GM12878 (cell line): ENCODE measurements around the gene SCT. TPM values are rescaled to one million over a fixed set of nuclear protein-coding genes. Genes with fewer than 3 reads are reported as not detected.

Experiments used
- ATAC-seq: fragments of 200-7000 bp; cut with Tn5 transposase; 3 replicates; pipeline ENCODE4 v1.9.1; 2020; ENCODE audit warnings: mild to moderate bottlenecking, moderate library complexity
- BruUV-seq: library from RNA; stranded (reverse); fragments of 400-500 nt; replicated peaks from 2 replicates; lab custom pipeline; 2021; lab: Mats Ljungman, UMichigan
- CTCF ChIA-PET: fragments of 300-600 bp; sonication (Branson Sonifier 250); formaldehyde crosslinking; extraction: SDS; loops from one replicate; lab custom pipeline; 2021; ENCODE audit warnings: inconsistent platforms; lab: Yijun Ruan, JAX
- POLR2A ChIA-PET: fragments of 350-600 bp; formaldehyde crosslinking; extraction: SDS; loops from one replicate; lab custom pipeline; 2021; ENCODE audit warnings: inconsistent platforms; lab: Charles Lee
- RAD21 ChIA-PET: fragments of 300-600 bp; sonication (Branson Sonifier 250); formaldehyde crosslinking; loops from one replicate; lab custom pipeline; 2023; ENCODE audit warnings: antibody characterized with exemption; ENCODE audit not compliant: unreplicated experiment; lab: Charles Lee
- SMC1A ChIA-PET: fragments of 300-600 bp; sonication (Branson Sonifier 250); formaldehyde crosslinking; loops from one replicate; lab custom pipeline; 2023; ENCODE audit not compliant: unreplicated experiment, uncharacterized antibody; lab: Charles Lee
- DNase-seq: peaks from one replicate; pipeline ENCODE4 v3.0.0-alpha.2; 2011; ENCODE audit warnings: low read depth, low spot score
- FAIRE-seq: peaks from 3 replicates; lab custom pipeline; 2011; peaks lifted over from hg19 to GRCh38; lab: Jason Lieb, UNC
- H2AFZ ChIP-seq: 2 replicates; pipeline ENCODE4 v1.6.0; 2011; ENCODE audit warnings: low read depth, low read length, control low read depth; ENCODE audit not compliant: control insufficient read depth
- H3K27ac ChIP-seq: 2 replicates; pipeline ENCODE4 v1.5.1; 2011; ENCODE audit warnings: control low read depth; ENCODE audit not compliant: control insufficient read depth, insufficient read depth
- H3K27me3 ChIP-seq, 2 experiments: replicated peaks in 1 of 2; 2 replicates each; pipeline versions ENCODE4 v1.6.0 to v1.6.1; 2011; ENCODE audit warnings: low read length in 1 of 2; ENCODE audit not compliant: control insufficient read depth in 2 of 2, insufficient read depth in 2 of 2
- H3K36me3 ChIP-seq, 2 experiments: 2 replicates each; pipeline ENCODE4 v1.5.1; 2011; ENCODE audit warnings: low read length in 1 of 2; ENCODE audit not compliant: control insufficient read depth in 2 of 2, insufficient read depth in 2 of 2
- H3K4me1 ChIP-seq: 2 replicates; pipeline ENCODE4 v1.6.1; 2011; ENCODE audit warnings: mild to moderate bottlenecking, low read length, moderate library complexity, mixed read lengths; ENCODE audit not compliant: control insufficient read depth, insufficient read depth
- H3K4me2 ChIP-seq: 2 replicates; pipeline ENCODE4 v1.6.0; 2011; ENCODE audit warnings: control low read depth; ENCODE audit not compliant: control insufficient read depth, insufficient read depth
- H3K4me3 ChIP-seq: fragments of 200-600 bp; sonication (generic); 2 replicates; pipeline ENCODE4 v1.5.1; 2016
- H3K79me2 ChIP-seq: 2 replicates; pipeline ENCODE4 v1.6.0; 2011; ENCODE audit warnings: low read length; ENCODE audit not compliant: control insufficient read depth, insufficient read depth
- H3K9ac ChIP-seq: 2 replicates; pipeline ENCODE4 v1.8.0; 2011; ENCODE audit warnings: low read length, control low read depth, mixed read lengths; ENCODE audit not compliant: control insufficient read depth, insufficient read depth
- H3K9me3 ChIP-seq: replicated peaks from 3 replicates; pipeline ENCODE4 v1.5.1; 2011; ENCODE audit warnings: mild to moderate bottlenecking, low read length; ENCODE audit not compliant: control insufficient read depth, insufficient read depth
- H4K20me1 ChIP-seq: 2 replicates; pipeline ENCODE4 v1.6.0; 2011; ENCODE audit not compliant: control insufficient read depth, insufficient read depth
- BRCA1 ChIP-seq: IDR thresholded peaks from 2 replicates; pipeline ENCODE4 v1.6.1; 2011; ENCODE audit warnings: low read depth, low read length, improper control_type of control experiment
- CBFB ChIP-seq: IDR thresholded peaks from 2 replicates; pipeline ENCODE4 v1.6.1; 2016; ENCODE audit warnings: antibody characterized with exemption, low read depth
- CEBPB ChIP-seq, 2 experiments: fragments of 150-350 bp in 1 of 2; IDR thresholded peaks; 2 replicates each; pipeline ENCODE4 v1.6.1; 2012 to 2014; ENCODE audit warnings: low read depth in 2 of 2, low read length in 2 of 2, borderline replicate concordance in 1 of 2, inconsistent platforms in 1 of 2
- CHD1 ChIP-seq: IDR thresholded peaks from 2 replicates; pipeline ENCODE4 v1.6.1; 2012; ENCODE audit warnings: low read depth, low read length, improper control_type of control experiment
- IKZF2 ChIP-seq, 2 experiments: fragments of 450-650 bp; IDR thresholded peaks; 2 replicates each; pipeline ENCODE4 v1.6.1; 2017; ENCODE audit warnings: mild to moderate bottlenecking in 2 of 2, moderate library complexity in 2 of 2
- MTA2 ChIP-seq: fragments of 450-650 bp; IDR thresholded peaks from 2 replicates; pipeline ENCODE4 v1.6.1; 2016; ENCODE audit warnings: low read depth, mild to moderate bottlenecking, moderate library complexity
- NFIC ChIP-seq: IDR thresholded peaks from 2 replicates; pipeline ENCODE4 v1.6.1; 2012; ENCODE audit warnings: low read depth, mild to moderate bottlenecking, inconsistent platforms, low read length, moderate library complexity
- PML ChIP-seq: IDR thresholded peaks from 2 replicates; pipeline ENCODE4 v1.6.1; 2012; ENCODE audit warnings: low read length, inconsistent platforms
- POLR2AphosphoS5 ChIP-seq: IDR thresholded peaks from 2 replicates; pipeline ENCODE4 v1.6.1; 2011; ENCODE audit warnings: mild to moderate bottlenecking, low read length, inconsistent platforms
- RFX5 ChIP-seq: IDR thresholded peaks from 2 replicates; pipeline ENCODE4 v1.6.1; 2011; ENCODE audit warnings: low read depth, low read length, improper control_type of control experiment
- SIN3A ChIP-seq: IDR thresholded peaks from 2 replicates; pipeline ENCODE4 v1.6.1; 2012; ENCODE audit warnings: low read depth, low read length, improper control_type of control experiment
- SMC3 ChIP-seq: IDR thresholded peaks from 2 replicates; pipeline ENCODE4 v1.6.1; 2011; ENCODE audit warnings: low read length, improper control_type of control experiment, borderline replicate concordance
- SUZ12 ChIP-seq: fragments of 200-600 bp; sonication (generic); IDR thresholded peaks from one replicate; pipeline ENCODE4 v1.6.1; 2018; ENCODE audit warnings: antibody characterized with exemption, mild to moderate bottlenecking; ENCODE audit not compliant: unreplicated experiment
- ZNF274 ChIP-seq: IDR thresholded peaks from one replicate; pipeline ENCODE4 v1.8.0; 2011; ENCODE audit not compliant: insufficient read length, insufficient read depth
- WGBS: methylation state at CpG from one replicate; pipeline ENCODE4 v1.1.6; 2016; ENCODE audit warnings: low lambda C conversion rate; ENCODE audit not compliant: insufficient replicate concordance, insufficient coverage; ENCODE audit errors: missing lambda C conversion rate; 5-methylcytosine and 5-hydroxymethylcytosine counted together
- in situ Hi-C: fragments of 300-500 bp; cut with MboI; formaldehyde crosslinking; loops from 9 replicates; pipeline ENCODE4 v1.14.3; 2018; ENCODE audit warnings: mixed read lengths
- intact Hi-C: fragments of 100-400 bp; cut with micrococcal nuclease; formaldehyde crosslinking; loops from one replicate; pipeline ENCODE4 v1.14.2; 2022; ENCODE audit not compliant: unreplicated experiment
- polyA plus RNA-seq, 11 experiments: library from polyadenylated mRNA; depleted of rRNA in 4 of 11; unstranded in 6 of 11; stranded (reverse) in 5 of 11; fragments of >200 nt; fragmentation: Nextera tagmentation in 4 of 11; fragmentation: Illumina TruSeq in 1 of 11; extraction: Ambion mirVana in 4 of 11; extraction: Trizol in 1 of 11; gene quantifications; 1 replicate in 1 of 11; 2 replicates in 10 of 11; pipeline versions ENCODE4 v1.2.1 to v1.2.3, GENCODE V29; 2011 to 2016; ENCODE audit warnings: inconsistent platforms in 2 of 11, missing spikeins in 2 of 11, low read depth in 1 of 11
- total RNA-seq, 4 experiments: library from RNA; depleted of rRNA in 3 of 4; stranded (reverse); fragments of >200 nt in 3 of 4; fragmentation: Illumina TruSeq in 1 of 4; extraction: Trizol in 1 of 4; gene quantifications; 2 replicates each; pipeline versions ENCODE4 v1.2.1 to v1.2.3, GENCODE V29; 2013 to 2021
- TF ChIP-seq, protein P1 (sequence below): IDR thresholded peaks from 2 replicates; pipeline ENCODE4 v1.6.1; 2012; ENCODE audit warnings: low read depth, low read length, improper control_type of control experiment
- TF ChIP-seq, protein P2 (sequence below): IDR thresholded peaks from 2 replicates; pipeline ENCODE4 v1.6.1; 2012; ENCODE audit warnings: low read depth, low read length, improper control_type of control experiment
- TF ChIP-seq, protein P3 (sequence below): IDR thresholded peaks from 2 replicates; pipeline ENCODE4 v1.6.1; 2011; ENCODE audit warnings: mild to moderate bottlenecking, low read depth, low read length, moderate library complexity; ENCODE audit not compliant: insufficient replicate concordance
- TF ChIP-seq, protein P4 (sequence below): IDR thresholded peaks from 2 replicates; pipeline ENCODE4 v1.6.1; 2011; ENCODE audit warnings: low read depth, low read length, improper control_type of control experiment, borderline replicate concordance

The SCT gene
- total and polyA plus RNA-seq, 10 of the 15 experiments (the other 5 are each of a cell fraction or from before 2014, with no cell fraction given): not detected

DNA sequence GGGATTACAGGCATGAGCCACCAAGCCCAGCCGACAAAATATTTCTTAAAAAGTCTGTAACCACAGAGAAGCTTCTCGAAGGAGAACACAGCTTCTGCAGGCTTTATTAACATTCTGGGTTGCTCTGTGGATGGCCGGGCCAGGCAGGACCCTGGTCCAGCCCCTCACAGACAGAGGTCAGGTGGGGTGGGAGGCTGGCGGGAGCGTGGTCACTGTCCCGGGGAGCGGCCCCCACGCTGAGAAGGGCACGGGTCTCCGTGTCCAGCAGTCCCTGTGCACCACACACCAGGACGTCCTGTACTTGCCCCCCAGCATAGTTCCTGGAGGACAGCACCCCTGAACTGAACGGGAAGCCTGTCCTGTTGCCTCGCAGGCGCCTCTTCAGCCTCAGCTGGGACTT lies 29.4 kb upstream of the SCT start:
- no peaks in the 10 kb centered on the region for H3K79me2 ChIP-seq
- in situ Hi-C loops (no loop called here), intact Hi-C loops (no loop called here)
- WGBS: 96% methylated on average over 14 of the region's 14 CpGs
- H3K36me3 ChIP-seq: peaks cover 5 to 13% of the 10 kb centered on the region in 2 experiments; a peak in 3 of 4 replicates
- TF ChIP-seq SMC3 (no peak), BRCA1 (no peak), MTA2 (no peak), SUZ12 (no peak), IKZF2 (IDR thresholded peaks at IDR 0.05) (no peak), SIN3A (no peak), CEBPB (IDR thresholded peaks at IDR 0.05; ENCODE audit: borderline replicate concordance in 1 of 2, low read depth in 2 of 2, low read length in 2 of 2) (no peak), CHD1 (no peak), RFX5 (no peak), NFIC (no peak), CBFB (no peak), POLR2AphosphoS5 (no peak), ZNF274 (no peak), PML (no peak)
- TF ChIP-seq, protein P1, sequence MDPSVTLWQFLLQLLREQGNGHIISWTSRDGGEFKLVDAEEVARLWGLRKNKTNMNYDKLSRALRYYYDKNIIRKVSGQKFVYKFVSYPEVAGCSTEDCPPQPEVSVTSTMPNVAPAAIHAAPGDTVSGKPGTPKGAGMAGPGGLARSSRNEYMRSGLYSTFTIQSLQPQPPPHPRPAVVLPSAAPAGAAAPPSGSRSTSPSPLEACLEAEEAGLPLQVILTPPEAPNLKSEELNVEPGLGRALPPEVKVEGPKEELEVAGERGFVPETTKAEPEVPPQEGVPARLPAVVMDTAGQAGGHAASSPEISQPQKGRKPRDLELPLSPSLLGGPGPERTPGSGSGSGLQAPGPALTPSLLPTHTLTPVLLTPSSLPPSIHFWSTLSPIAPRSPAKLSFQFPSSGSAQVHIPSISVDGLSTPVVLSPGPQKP: no peak
- TF ChIP-seq, protein P2, sequence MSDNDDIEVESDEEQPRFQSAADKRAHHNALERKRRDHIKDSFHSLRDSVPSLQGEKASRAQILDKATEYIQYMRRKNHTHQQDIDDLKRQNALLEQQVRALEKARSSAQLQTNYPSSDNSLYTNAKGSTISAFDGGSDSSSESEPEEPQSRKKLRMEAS: no peak
- TF ChIP-seq, protein P3, sequence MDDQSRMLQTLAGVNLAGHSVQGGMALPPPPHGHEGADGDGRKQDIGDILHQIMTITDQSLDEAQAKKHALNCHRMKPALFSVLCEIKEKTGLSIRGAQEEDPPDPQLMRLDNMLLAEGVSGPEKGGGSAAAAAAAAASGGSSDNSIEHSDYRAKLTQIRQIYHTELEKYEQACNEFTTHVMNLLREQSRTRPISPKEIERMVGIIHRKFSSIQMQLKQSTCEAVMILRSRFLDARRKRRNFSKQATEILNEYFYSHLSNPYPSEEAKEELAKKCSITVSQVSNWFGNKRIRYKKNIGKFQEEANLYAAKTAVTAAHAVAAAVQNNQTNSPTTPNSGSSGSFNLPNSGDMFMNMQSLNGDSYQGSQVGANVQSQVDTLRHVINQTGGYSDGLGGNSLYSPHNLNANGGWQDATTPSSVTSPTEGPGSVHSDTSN: no peak
- TF ChIP-seq, protein P4, sequence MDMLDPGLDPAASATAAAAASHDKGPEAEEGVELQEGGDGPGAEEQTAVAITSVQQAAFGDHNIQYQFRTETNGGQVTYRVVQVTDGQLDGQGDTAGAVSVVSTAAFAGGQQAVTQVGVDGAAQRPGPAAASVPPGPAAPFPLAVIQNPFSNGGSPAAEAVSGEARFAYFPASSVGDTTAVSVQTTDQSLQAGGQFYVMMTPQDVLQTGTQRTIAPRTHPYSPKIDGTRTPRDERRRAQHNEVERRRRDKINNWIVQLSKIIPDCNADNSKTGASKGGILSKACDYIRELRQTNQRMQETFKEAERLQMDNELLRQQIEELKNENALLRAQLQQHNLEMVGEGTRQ: no peak
- H4K20me1 ChIP-seq: no peaks in the 10 kb centered on the region
- DNase-seq: no peak
- no peak overlapping the region for H3K4me2 ChIP-seq
- H3K4me1 ChIP-seq: peaks cover 13% of the 10 kb centered on the region
- no peak overlapping the region for H3K27ac ChIP-seq
- ATAC-seq: no peak
- ChIA-PET SMC1A (interaction anchor here (1.1 kb wide), 1 partner anchor 25 kb away, joined by 3 read pairs; no protein-coding TSS in a partner anchor), CTCF (no interaction called here), POLR2A (no interaction called here), RAD21 (no interaction called here)
- no peaks in the 10 kb centered on the region for H3K27me3 ChIP-seq
- BruUV-seq: no TSS peak
- no peak overlapping the region for H3K9ac ChIP-seq
- H2AFZ ChIP-seq: no peak overlapping the region
- H3K4me3 ChIP-seq: no peak overlapping the region
- FAIRE-seq: no peak
- H3K9me3 ChIP-seq: no peaks in the 10 kb centered on the region
